Caco-2 (cell line): ENCODE data around the gene NCOR1. TPM values are rescaled to one million over a fixed set of nuclear protein-coding genes. Genes with fewer than 3 reads are reported as not detected.

Experiments used
- BruUV-seq: library from RNA; stranded (reverse); fragments of 400-500 nt; replicated peaks from 2 replicates; lab custom pipeline; 2021; lab: Mats Ljungman, UMichigan
- CTCF ChIA-PET: fragments of 300-600 bp; sonication (Branson Sonifier 250); formaldehyde crosslinking; loops from one replicate; lab custom pipeline; 2022; ENCODE audit warnings: antibody characterized with exemption; lab: Charles Lee
- POLR2A ChIA-PET: fragments of 300-600 bp; sonication (Branson Sonifier 250); formaldehyde crosslinking; loops from one replicate; lab custom pipeline; 2022; ENCODE audit warnings: antibody characterized with exemption; lab: Charles Lee
- DNase-seq, 2 experiments: peaks; one replicate each; pipeline versions ENCODE4 v3.0.0 to v3.0.0-alpha.2; 2020 to 2022
- H3K27me3 ChIP-seq: replicated peaks from 2 replicates; pipeline ENCODE4 v1.6.0; 2011; ENCODE audit warnings: low read length; ENCODE audit not compliant: control insufficient read depth, insufficient read depth
- H3K36me3 ChIP-seq: 2 replicates; pipeline ENCODE4 v1.5.1; 2011; ENCODE audit warnings: low read length; ENCODE audit not compliant: control insufficient read depth, insufficient read depth
- H3K4me1 ChIP-seq: fragments of 250-450 bp; sonication (Bioruptor Pico); 2 replicates; pipeline ENCODE4 v1.5.1; 2020; ENCODE audit warnings: mild to moderate bottlenecking
- H3K4me3 ChIP-seq: 2 replicates; pipeline ENCODE4 v1.5.1; 2011; ENCODE audit warnings: low read depth, mild to moderate bottlenecking, control low read depth, low read length
- H3K9me3 ChIP-seq: fragments of 250-450 bp; sonication (Bioruptor Pico); 2 replicates; pipeline ENCODE4 v1.5.1; 2020; ENCODE audit warnings: mild to moderate bottlenecking, moderate library complexity
- H3K27ac Mint-ChIP-seq: one replicate; pipeline ENCODE4 v1.8.0; 2022; ENCODE audit warnings: mixed read lengths; ENCODE audit not compliant: unreplicated experiment
- H3K27me3 Mint-ChIP-seq: one replicate; pipeline ENCODE4 v1.8.0; 2022; ENCODE audit warnings: mixed read lengths; ENCODE audit not compliant: insufficient read depth, unreplicated experiment
- H3K36me3 Mint-ChIP-seq: one replicate; pipeline ENCODE4 v1.8.0; 2022; ENCODE audit warnings: mild to moderate bottlenecking, mixed read lengths; ENCODE audit not compliant: insufficient read depth, unreplicated experiment
- H3K4me1 Mint-ChIP-seq: one replicate; pipeline ENCODE4 v1.8.0; 2022; ENCODE audit warnings: low read depth, mixed read lengths; ENCODE audit not compliant: unreplicated experiment
- H3K4me3 Mint-ChIP-seq: one replicate; pipeline ENCODE4 v1.8.0; 2022; ENCODE audit warnings: mild to moderate bottlenecking, moderate library complexity, mixed read lengths; ENCODE audit not compliant: unreplicated experiment
- H3K9me3 Mint-ChIP-seq: one replicate; pipeline ENCODE4 v1.8.0; 2022; ENCODE audit warnings: mixed read lengths; ENCODE audit not compliant: unreplicated experiment
- intact Hi-C: fragments of 100-400 bp; cut with micrococcal nuclease; formaldehyde crosslinking; loops from one replicate; pipeline ENCODE4 v1.10.0; 2022; ENCODE audit not compliant: unreplicated experiment
- total RNA-seq: library from RNA; stranded (reverse); gene quantifications from 2 replicates; pipeline ENCODE4 v1.2.3, GENCODE V29; 2022
- TF ChIP-seq, protein P1 (sequence below), 2 experiments: fragments of 200-600 bp in 1 of 2; IDR thresholded peaks; 1 replicate in 1 of 2; 2 replicates in 1 of 2; pipeline versions ENCODE4 v1.5.1 to v1.8.0; 2011 to 2022; ENCODE audit warnings: antibody characterized with exemption in 1 of 2, control low read depth in 1 of 2, inconsistent platforms in 1 of 2, low read depth in 1 of 2, low read length in 1 of 2, mild to moderate bottlenecking in 1 of 2, moderate library complexity in 1 of 2; ENCODE audit not compliant: insufficient read depth in 1 of 2, severe bottlenecking in 1 of 2, unreplicated experiment in 1 of 2

Gene NCOR1
- total RNA-seq, 1 experiment from 2014 or later: 90.8 TPM

GRCh38 chr17:15998031-15998562, 217.2 kb downstream of the NCOR1 start:
- Mint-ChIP-seq H3K9me3 (no peaks in the 10 kb centered on the region), H3K4me3 (no peak overlapping the region), H3K27me3 (no peaks in the 10 kb centered on the region), H3K27ac (no peak overlapping the region), H3K36me3 (peaks cover 49% of the 10 kb centered on the region), H3K4me1 (peaks cover 15% of the 10 kb centered on the region)
- H3K4me3 ChIP-seq: no peak overlapping the region
- no peak for DNase-seq
- TSS peak; percentile 61 for BruUV-seq
- no peaks in the 10 kb centered on the region for H3K4me1 ChIP-seq
- H3K9me3 ChIP-seq: no peaks in the 10 kb centered on the region
- no peaks in the 10 kb centered on the region; the same call in 1 of the 2 replicates for H3K36me3 ChIP-seq
- ChIA-PET CTCF (interaction anchor here (0.8 to 3.2 kb wide), 2 partner anchors 46 to 53 kb away, joined by 3 to 19 read pairs; partner anchors contain the start of gene ADORA2B), POLR2A (no interaction called here)
- intact Hi-C loops: loop anchor here (1.0 kb wide), 2 partner anchors 54 to 170 kb away; no protein-coding TSS in a partner anchor
- H3K27me3 ChIP-seq: no peaks in the 10 kb centered on the region
- TF ChIP-seq, protein P1, sequence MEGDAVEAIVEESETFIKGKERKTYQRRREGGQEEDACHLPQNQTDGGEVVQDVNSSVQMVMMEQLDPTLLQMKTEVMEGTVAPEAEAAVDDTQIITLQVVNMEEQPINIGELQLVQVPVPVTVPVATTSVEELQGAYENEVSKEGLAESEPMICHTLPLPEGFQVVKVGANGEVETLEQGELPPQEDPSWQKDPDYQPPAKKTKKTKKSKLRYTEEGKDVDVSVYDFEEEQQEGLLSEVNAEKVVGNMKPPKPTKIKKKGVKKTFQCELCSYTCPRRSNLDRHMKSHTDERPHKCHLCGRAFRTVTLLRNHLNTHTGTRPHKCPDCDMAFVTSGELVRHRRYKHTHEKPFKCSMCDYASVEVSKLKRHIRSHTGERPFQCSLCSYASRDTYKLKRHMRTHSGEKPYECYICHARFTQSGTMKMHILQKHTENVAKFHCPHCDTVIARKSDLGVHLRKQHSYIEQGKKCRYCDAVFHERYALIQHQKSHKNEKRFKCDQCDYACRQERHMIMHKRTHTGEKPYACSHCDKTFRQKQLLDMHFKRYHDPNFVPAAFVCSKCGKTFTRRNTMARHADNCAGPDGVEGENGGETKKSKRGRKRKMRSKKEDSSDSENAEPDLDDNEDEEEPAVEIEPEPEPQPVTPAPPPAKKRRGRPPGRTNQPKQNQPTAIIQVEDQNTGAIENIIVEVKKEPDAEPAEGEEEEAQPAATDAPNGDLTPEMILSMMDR (IDR thresholded peaks at IDR 0.05; ENCODE audit: insufficient read depth in 1 of 2, low read depth in 1 of 2, low read length in 1 of 2, severe bottlenecking in 1 of 2, unreplicated experiment in 1 of 2): no peak

DNA sequence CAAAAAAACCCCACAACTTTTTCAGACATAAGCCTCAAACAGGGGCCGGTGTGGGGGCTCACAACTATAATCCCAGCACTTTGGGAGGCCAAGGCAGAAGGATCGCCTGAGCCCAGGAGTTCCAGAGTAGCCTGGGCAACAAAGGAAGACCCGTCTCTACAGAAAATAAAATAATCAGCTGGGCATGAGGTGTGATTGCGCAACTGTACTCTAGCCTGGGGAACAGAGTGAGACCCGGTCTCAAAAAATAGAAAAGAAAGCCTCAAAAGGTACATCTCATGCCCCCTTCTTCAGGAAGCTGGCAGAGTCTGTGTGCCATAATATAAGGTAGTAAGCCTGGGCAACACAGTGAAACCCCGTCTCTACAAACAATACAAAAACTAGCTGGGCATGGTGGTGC, 219.0 kb downstream of the NCOR1 start:
- no peak overlapping the region for H3K4me3 ChIP-seq
- no peaks in the 10 kb centered on the region for H3K36me3 ChIP-seq
- H3K27ac Mint-ChIP-seq: no peak overlapping the region
- BruUV-seq: no TSS peak
- TF ChIP-seq, protein P1 (IDR thresholded peaks at IDR 0.05; ENCODE audit: insufficient read depth in 1 of 2, low read depth in 1 of 2, low read length in 1 of 2, severe bottlenecking in 1 of 2, unreplicated experiment in 1 of 2): no peak
- H3K27me3 ChIP-seq: no peaks in the 10 kb centered on the region
- no peaks in the 10 kb centered on the region for H3K4me1 ChIP-seq
- H3K36me3 Mint-ChIP-seq: peaks cover 32% of the 10 kb centered on the region
- H3K9me3 ChIP-seq: no peaks in the 10 kb centered on the region
- H3K4me1 Mint-ChIP-seq: peaks cover 7% of the 10 kb centered on the region
- H3K9me3 Mint-ChIP-seq: no peaks in the 10 kb centered on the region
- CTCF ChIA-PET: no interaction called here
- H3K4me3 Mint-ChIP-seq: no peak overlapping the region
- POLR2A ChIA-PET: no interaction called here
- H3K27me3 Mint-ChIP-seq: no peaks in the 10 kb centered on the region
- intact Hi-C loops: no loop called here
- DNase-seq: no peak

DNA sequence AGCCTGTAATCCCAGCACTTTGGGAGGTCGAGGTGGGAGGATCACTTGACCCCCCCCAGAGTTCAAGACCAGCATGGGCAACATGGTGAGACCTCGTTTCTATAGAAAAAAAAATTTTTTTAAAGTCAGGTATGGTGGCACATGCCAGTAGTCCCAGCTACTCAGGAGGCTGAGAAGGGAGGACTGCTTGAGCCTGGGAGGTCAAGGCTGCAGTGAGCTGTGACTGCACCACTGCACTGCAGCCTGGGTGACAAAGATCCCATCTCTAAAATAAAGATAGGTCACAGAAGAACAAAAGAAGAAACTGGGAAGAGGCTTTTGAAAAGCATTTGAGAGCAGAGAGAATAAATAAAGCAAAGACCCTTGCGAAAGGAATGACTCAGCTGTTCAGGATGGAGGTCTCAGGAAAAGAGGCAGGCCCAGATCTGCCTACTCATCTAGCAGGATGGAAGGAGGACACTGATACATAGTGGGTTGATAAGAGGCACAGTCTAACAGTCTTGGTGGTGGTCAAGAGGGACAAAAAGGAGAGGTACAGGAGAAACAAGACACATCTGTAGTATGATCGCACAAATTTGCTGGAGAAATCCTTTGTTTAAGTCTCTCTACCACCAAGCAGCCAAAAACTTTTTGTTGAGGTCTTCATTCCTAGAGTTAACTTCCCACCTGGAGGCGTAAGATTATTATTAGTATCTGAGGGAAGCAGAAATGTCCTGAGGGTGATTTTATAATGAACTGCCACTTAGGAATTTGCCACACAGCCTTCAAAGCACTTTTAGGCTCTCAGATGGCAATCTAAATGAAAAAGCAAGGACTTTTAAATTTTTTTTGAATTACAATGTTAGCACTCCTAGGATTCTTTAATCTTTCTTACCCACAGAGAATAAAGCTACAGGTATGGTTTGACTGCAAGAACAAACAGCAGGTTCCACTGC, 233.4 kb downstream of the NCOR1 start:
- intact Hi-C loops: no loop called here
- Histone ChIP-seq H3K27me3 (no peaks in the 10 kb centered on the region), H3K4me3 (no peak overlapping the region), H3K9me3 (no peaks in the 10 kb centered on the region), H3K4me1 (no peaks in the 10 kb centered on the region), H3K36me3 (no peaks in the 10 kb centered on the region)
- no peaks in the 10 kb centered on the region for H3K9me3 Mint-ChIP-seq
- H3K4me3 Mint-ChIP-seq: no peak overlapping the region
- no peaks in the 10 kb centered on the region for H3K27me3 Mint-ChIP-seq
- CTCF ChIA-PET: no interaction called here
- peaks cover 16% of the 10 kb centered on the region for H3K36me3 Mint-ChIP-seq
- no peaks in the 10 kb centered on the region for H3K4me1 Mint-ChIP-seq
- POLR2A ChIA-PET: no interaction called here
- no TSS peak for BruUV-seq
- TF ChIP-seq, protein P1 (IDR thresholded peaks at IDR 0.05; ENCODE audit: insufficient read depth in 1 of 2, low read depth in 1 of 2, low read length in 1 of 2, severe bottlenecking in 1 of 2, unreplicated experiment in 1 of 2): no peak
- no peak for DNase-seq
- H3K27ac Mint-ChIP-seq: peak overlapping the region; percentile 6
